ENCODE data around the gene UPP1. TPM values are rescaled to one million over a fixed set of nuclear protein-coding genes. Genes with fewer than 3 reads are reported as not detected.

UPP1 gene
- total and polyA plus RNA-seq, 10 of the 15 experiments (the other 5 are each of a cell fraction or from before 2014, with no cell fraction given), result 0.93 to 7.9 (median 3.8) TPM

GRCh38 chr7:48113275-48113674, 24.2 kb downstream of the UPP1 start (continued):
- TF ChIP-seq ZNF687 (IDR thresholded peaks at IDR 0.05), result no peak
- no peak for TF ChIP-seq NR2C2 (IDR thresholded peaks at IDR 0.05; ENCODE audit: borderline replicate concordance, control insufficient read depth, insufficient read length, low read depth)
- no peak for TF ChIP-seq CHD1 (IDR thresholded peaks at IDR 0.05; ENCODE audit: low read depth, low read length)
- no peak for TF ChIP-seq POLR2AphosphoS2 (IDR thresholded peaks at IDR 0.05; ENCODE audit: low read depth, low read length)
- TF ChIP-seq ETV6 (conservative IDR thresholded peaks at IDR 0.05 in 1 of 2, IDR thresholded peaks at IDR 0.05 in 1 of 2; ENCODE audit: borderline replicate concordance in 1 of 2, low read depth in 1 of 2), result no peak
- no peak for TF ChIP-seq KDM1A (IDR thresholded peaks at IDR 0.05; ENCODE audit: borderline replicate concordance)
- TF ChIP-seq PKNOX1 (IDR thresholded peaks at IDR 0.05), result no peak
- no peak for TF ChIP-seq HCFC1 (IDR thresholded peaks at IDR 0.05; ENCODE audit: low read length)
- TF ChIP-seq SUZ12 (IDR thresholded peaks at IDR 0.05; ENCODE audit: unreplicated experiment), result no peak
- TF ChIP-seq SKIL (IDR thresholded peaks at IDR 0.05; ENCODE audit: low read depth, poor library complexity, severe bottlenecking), result no peak
- no peak for TF ChIP-seq BACH1 (IDR thresholded peaks at IDR 0.05; ENCODE audit: borderline replicate concordance)
- no peak for TF ChIP-seq E2F4 (IDR thresholded peaks at IDR 0.05; ENCODE audit: low read depth, low read length)
- no peak for TF ChIP-seq NRF1 (conservative IDR thresholded peaks at IDR 0.05; ENCODE audit: low read depth, low read length)
